HG03565 (cell line): ENCODE data around the gene CHST15.

ENCODE experiments used
- ATAC-seq: cut with Tn5 transposase; IDR thresholded peaks from one replicate; pipeline ENCODE4 v1.9.1; 2021; ENCODE audit warnings: mild to moderate bottlenecking, moderate library complexity; ENCODE audit not compliant: unreplicated experiment

CHST15 gene

GRCh38 chr10:124003070-124003419 is 90.4 kb downstream of the CHST15 start:
- ATAC-seq = no peak

- no peak for ATAC-seq
These were observed 90.9 kb downstream of the CHST15 start for GRCh38 chr10:124002391-124003069.

- ATAC-seq = no peak
These were observed 91.8 kb downstream of the CHST15 start for GRCh38 chr10:124001391-124002148.

GRCh38 chr10:124000792-124001201 is 92.6 kb downstream of the CHST15 start:
- ATAC-seq = no peak

GRCh38 chr10:123999956-124000615 is 93.3 kb downstream of the CHST15 start:
- no peak for ATAC-seq

- no peak for ATAC-seq
These were observed 94.1 kb downstream of the CHST15 start for GRCh38 chr10:123999261-123999660.

GRCh38 chr10:123998197-123999141 is 94.9 kb downstream of the CHST15 start:
- ATAC-seq = no peak

GRCh38 chr10:123997486-123998196 is 95.8 kb downstream of the CHST15 start:
- no peak for ATAC-seq

GRCh38 chr10:123997013-123997412 is 96.4 kb downstream of the CHST15 start:
- ATAC-seq = no peak

GRCh38 chr10:123996302-123996701 is 97.1 kb downstream of the CHST15 start:
- ATAC-seq = no peak

- no peak for ATAC-seq
These were observed 97.8 kb downstream of the CHST15 start for GRCh38 chr10:123995461-123996131.

- no peak for ATAC-seq
These were observed 98.3 kb downstream of the CHST15 start for GRCh38 chr10:123995082-123995460.

GRCh38 chr10:123994417-123995081 is 98.8 kb downstream of the CHST15 start:
- no peak for ATAC-seq

GRCh38 chr10:123993534-123994416 is 99.6 kb downstream of the CHST15 start:
- no peak for ATAC-seq

GRCh38 chr10:123991611-123992570 is 101.5 kb downstream of the CHST15 start:
- ATAC-seq = no peak

- ATAC-seq = no peak
These were observed 102.5 kb downstream of the CHST15 start for GRCh38 chr10:123990889-123991288.

- no peak for ATAC-seq
These were observed 104.7 kb downstream of the CHST15 start for GRCh38 chr10:123988694-123989093.
